Mesendoderm (in vitro differentiated cells): ENCODE data around the gene PSMA3.

Experiments
- DNase-seq: peaks from one replicate; pipeline ENCODE4 v3.0.0; 2013
- H2AK5ac ChIP-seq: 2 replicates; pipeline ENCODE4 v1.6.1; 2013; ENCODE audit warnings: low read length, inconsistent platforms
- H2BK120ac ChIP-seq: 2 replicates; pipeline ENCODE4 v1.6.1; 2013; ENCODE audit warnings: low read depth, mild to moderate bottlenecking, low read length, moderate library complexity, mixed read lengths
- H2BK15ac ChIP-seq: replicated peaks from 2 replicates; pipeline ENCODE4 v1.6.1; 2013; ENCODE audit warnings: low read depth, mild to moderate bottlenecking, moderate library complexity
- H2BK5ac ChIP-seq: 2 replicates; pipeline ENCODE4 v1.6.1; 2013; ENCODE audit warnings: low read length, inconsistent platforms
- H3K18ac ChIP-seq: 2 replicates; pipeline ENCODE4 v1.6.1; 2013; ENCODE audit warnings: mild to moderate bottlenecking, low read length, mixed read lengths
- H3K23ac ChIP-seq: one replicate; pipeline ENCODE4 v1.6.1; 2013; ENCODE audit warnings: low read length
- H3K27ac ChIP-seq: 2 replicates; pipeline ENCODE4 v1.5.1; 2013; ENCODE audit warnings: low read depth, mild to moderate bottlenecking, inconsistent platforms, low read length, moderate library complexity
- H3K27me3 ChIP-seq: 2 replicates; pipeline ENCODE4 v1.6.1; 2013; ENCODE audit warnings: low read length, control low read depth, mild to moderate bottlenecking, inconsistent platforms; ENCODE audit not compliant: insufficient read depth, poor library complexity
- H3K36me3 ChIP-seq: 2 replicates; pipeline ENCODE4 v1.6.1; 2013; ENCODE audit warnings: low read length, inconsistent platforms; ENCODE audit not compliant: control insufficient read depth, insufficient read depth
- H3K4ac ChIP-seq: one replicate; pipeline ENCODE4 v1.6.1; 2013; ENCODE audit warnings: low read depth, mild to moderate bottlenecking, low read length, moderate library complexity
- H3K4me1 ChIP-seq: 2 replicates; pipeline ENCODE4 v1.6.1; 2013; ENCODE audit warnings: low read depth, low read length, inconsistent platforms; ENCODE audit not compliant: control insufficient read depth
- H3K4me2 ChIP-seq: 2 replicates; pipeline ENCODE4 v1.6.1; 2013; ENCODE audit warnings: low read length
- H3K4me3 ChIP-seq: 2 replicates; pipeline ENCODE4 v1.5.1; 2013; ENCODE audit warnings: mild to moderate bottlenecking, low read length
- H3K56ac ChIP-seq: one replicate; pipeline ENCODE4 v1.6.1; 2013; ENCODE audit warnings: low read length
- H3K79me1 ChIP-seq: 2 replicates; pipeline ENCODE4 v1.6.1; 2013; ENCODE audit warnings: low read length, inconsistent platforms
- H3K79me2 ChIP-seq: 2 replicates; pipeline ENCODE4 v1.6.1; 2013; ENCODE audit warnings: mild to moderate bottlenecking, low read length; ENCODE audit not compliant: control insufficient read depth, insufficient read depth
- H3K9ac ChIP-seq: 2 replicates; pipeline ENCODE4 v1.6.1; 2013; ENCODE audit warnings: low read length, inconsistent platforms
- H4K5ac ChIP-seq: one replicate; pipeline ENCODE4 v1.6.1; 2013; ENCODE audit warnings: low read length
- H4K8ac ChIP-seq: one replicate; pipeline ENCODE4 v1.6.1; 2013; ENCODE audit warnings: low read depth, mild to moderate bottlenecking, control low read depth, low read length, moderate library complexity
- WGBS: extraction: QIAGEN DNeasy Blood & Tissue Kit; methylation state at CpG from one replicate; pipeline ENCODE4 v1.1.7; 2013; ENCODE audit warnings: low lambda C conversion rate, missing lambda C conversion rate; ENCODE audit not compliant: insufficient coverage; ENCODE audit errors: extremely low coverage; 5-methylcytosine and 5-hydroxymethylcytosine counted together

Gene PSMA3

GRCh38 chr14:58298477-58299400, 54.1 kb downstream of the PSMA3 start, which contains the start of gene ARID4A:
Gene ARID4A, plus strand, starts transcription at chr14:58298555. Its CDS starts 1,300 bp downstream, at chr14:58299855.
- Histone ChIP-seq H3K4me1 (no peaks in the 10 kb centered on the region), H3K4me2 (peak within 1 kb of the TSS; percentile 44), H3K9ac (peak within 1 kb of the TSS; percentile 99), H3K23ac (peak within 1 kb of the TSS; percentile 87), H3K27ac (peak within 1 kb of the TSS; percentile 99), H4K5ac (peak within 1 kb of the TSS; percentile 77), H2BK15ac (no peak within 1 kb of the TSS), H3K79me2 (peaks cover 38% of the 10 kb centered on the region), H3K56ac (peak within 1 kb of the TSS; percentile 100), H2BK120ac (peak within 1 kb of the TSS; percentile 46), H3K4ac (no peak within 1 kb of the TSS), H3K4me3 (peak within 1 kb of the TSS; percentile 98), H3K79me1 (peaks cover 9% of the 10 kb centered on the region), H3K36me3 (peaks cover 4% of the 10 kb centered on the region), H3K18ac (peak within 1 kb of the TSS; percentile 94), H4K8ac (no peak within 1 kb of the TSS), H2BK5ac (peak within 1 kb of the TSS; percentile 98), H3K27me3 (no peaks in the 10 kb centered on the region), H2AK5ac (no peak within 1 kb of the TSS)
- no CpG with 5 or more reads among the region's 79 CpGs for WGBS
- peak; percentile 35 for DNase-seq

GRCh38 chr14:58299401-58300330, 55.0 kb downstream of the PSMA3 start:
- Histone ChIP-seq H3K9ac (peak overlapping the region; percentile 88), H3K27ac (peak overlapping the region; percentile 56), H2BK120ac (peak overlapping the region; percentile 46), H3K56ac (peak overlapping the region; percentile 91), H4K8ac (no peak overlapping the region), H3K79me1 (peaks cover 4% of the 10 kb centered on the region), H3K4me2 (peak overlapping the region; percentile 39), H3K4ac (no peak overlapping the region), H3K36me3 (no peaks in the 10 kb centered on the region), H3K27me3 (no peaks in the 10 kb centered on the region), H3K18ac (peak overlapping the region; percentile 94), H2BK5ac (no peak overlapping the region), H4K5ac (no peak overlapping the region), H3K23ac (no peak overlapping the region), H2AK5ac (no peak overlapping the region), H3K4me3 (peak overlapping the region; percentile 78), H3K79me2 (peaks cover 31% of the 10 kb centered on the region), H3K4me1 (no peaks in the 10 kb centered on the region), H2BK15ac (no peak overlapping the region)
- no CpG with 5 or more reads among the region's 48 CpGs for WGBS
- peak; percentile 44 for DNase-seq

- no peaks in the 10 kb centered on the region for H3K27me3 ChIP-seq
- no peak overlapping the region for H3K4me3 ChIP-seq
- H3K4ac ChIP-seq: no peak overlapping the region
- no peaks in the 10 kb centered on the region for H3K4me1 ChIP-seq
- no peak overlapping the region for H3K9ac ChIP-seq
- H3K23ac ChIP-seq: no peak overlapping the region
- H3K27ac ChIP-seq: no peak overlapping the region
- no peak overlapping the region for H2BK5ac ChIP-seq
- no peak for DNase-seq
- no CpG with 5 or more reads among the region's 3 CpGs for WGBS
- H3K56ac ChIP-seq: no peak overlapping the region
- no peak overlapping the region for H3K18ac ChIP-seq
- H2BK120ac ChIP-seq: no peak overlapping the region
- no peak overlapping the region for H2BK15ac ChIP-seq
- H2AK5ac ChIP-seq: no peak overlapping the region
- H3K36me3 ChIP-seq: no peaks in the 10 kb centered on the region
- H4K8ac ChIP-seq: no peak overlapping the region
- H3K4me2 ChIP-seq: no peak overlapping the region
- H4K5ac ChIP-seq: no peak overlapping the region
- peaks cover 16% of the 10 kb centered on the region for H3K79me2 ChIP-seq
- peaks cover 2% of the 10 kb centered on the region for H3K79me1 ChIP-seq
Observed at GRCh38 chr14:58301416-58301815, 56.8 kb downstream of the PSMA3 start.

- no peak for DNase-seq
- no peak overlapping the region for H2BK5ac ChIP-seq
- H3K27ac ChIP-seq: no peak overlapping the region
- H3K4me1 ChIP-seq: no peaks in the 10 kb centered on the region
- H3K79me1 ChIP-seq: peaks cover 2% of the 10 kb centered on the region
- H3K79me2 ChIP-seq: no peaks in the 10 kb centered on the region
- H3K56ac ChIP-seq: no peak overlapping the region
- no peak overlapping the region for H3K4ac ChIP-seq
- H3K9ac ChIP-seq: no peak overlapping the region
- no peak overlapping the region for H3K18ac ChIP-seq
- no peak overlapping the region for H4K8ac ChIP-seq
- no peak overlapping the region for H2BK120ac ChIP-seq
- H3K4me3 ChIP-seq: no peak overlapping the region
- H4K5ac ChIP-seq: no peak overlapping the region
- no peaks in the 10 kb centered on the region for H3K36me3 ChIP-seq
- no peaks in the 10 kb centered on the region for H3K27me3 ChIP-seq
- H2AK5ac ChIP-seq: no peak overlapping the region
- H2BK15ac ChIP-seq: no peak overlapping the region
- H3K4me2 ChIP-seq: no peak overlapping the region
- H3K23ac ChIP-seq: no peak overlapping the region
- no CpG with 5 or more reads among the region's 2 CpGs for WGBS
Observed at GRCh38 chr14:58305730-58306129, 61.1 kb downstream of the PSMA3 start.

GRCh38 chr14:58307597-58308316, 63.1 kb downstream of the PSMA3 start:
- Histone ChIP-seq H3K4ac (no peak overlapping the region), H2BK5ac (no peak overlapping the region), H3K4me1 (no peaks in the 10 kb centered on the region), H3K36me3 (no peaks in the 10 kb centered on the region), H3K4me2 (no peak overlapping the region), H2BK15ac (no peak overlapping the region), H4K5ac (no peak overlapping the region), H3K27ac (no peak overlapping the region), H3K56ac (no peak overlapping the region), H3K4me3 (no peak overlapping the region), H4K8ac (no peak overlapping the region), H3K79me1 (no peaks in the 10 kb centered on the region), H2BK120ac (no peak overlapping the region), H3K9ac (no peak overlapping the region), H3K79me2 (no peaks in the 10 kb centered on the region), H3K18ac (no peak overlapping the region), H3K23ac (no peak overlapping the region), H3K27me3 (no peaks in the 10 kb centered on the region), H2AK5ac (no peak overlapping the region)
- no peak for DNase-seq
- WGBS: no CpG with 5 or more reads among the region's 8 CpGs
